HS-27A (cell line): ENCODE data around the gene PRPF19.

Source experiments
- DNase-seq: peaks from one replicate; pipeline ENCODE4 v3.0.0-alpha.2; 2012; ENCODE audit warnings: low read depth, missing footprints

PRPF19 gene

GRCh38 chr11:60857378-60858232, 48.8 kb downstream of the PRPF19 start:
- DNase-seq: no peak

- no peak for DNase-seq
Measured at GRCh38 chr11:60855726-60856633, 50.4 kb downstream of the PRPF19 start, which contains the start of gene PTGDR2. Gene PTGDR2, minus strand, starts transcription at chr11:60855950. Its CDS starts 2,228 bp downstream, at chr11:60853722.

GRCh38 chr11:60854847-60855725, 51.3 kb downstream of the PRPF19 start:
- DNase-seq: no peak

GRCh38 chr11:60854140-60854846, 52.1 kb downstream of the PRPF19 start:
- DNase-seq: no peak

- no peak for DNase-seq
Measured at GRCh38 chr11:60852982-60853950, 53.1 kb downstream of the PRPF19 start.

GRCh38 chr11:60852117-60852981, 54.0 kb downstream of the PRPF19 start:
- DNase-seq: no peak

GRCh38 chr11:60851327-60852104, 54.9 kb downstream of the PRPF19 start:
- DNase-seq: no peak

- DNase-seq: no peak
Measured at GRCh38 chr11:60849641-60850520, 56.5 kb downstream of the PRPF19 start.

GRCh38 chr11:60848714-60849151, 57.7 kb downstream of the PRPF19 start:
- no peak for DNase-seq

- DNase-seq: no peak
Measured at GRCh38 chr11:60847896-60848295, 58.5 kb downstream of the PRPF19 start.

GRCh38 chr11:60847281-60847680, 59.1 kb downstream of the PRPF19 start:
- no peak for DNase-seq

GRCh38 chr11:60845338-60845737, 61.0 kb downstream of the PRPF19 start:
- no peak for DNase-seq

GRCh38 chr11:60844870-60845221, 61.5 kb downstream of the PRPF19 start:
- DNase-seq: no peak

- DNase-seq: no peak
Measured at GRCh38 chr11:60844045-60844869, 62.1 kb downstream of the PRPF19 start.

GRCh38 chr11:60842668-60843600, 63.5 kb downstream of the PRPF19 start:
- DNase-seq: no peak
